Panc1 (cell line): ENCODE data around the gene TBC1D22A.

Source experiments
- POLR2AphosphoS5 ChIP-seq: IDR thresholded peaks from 2 replicates; pipeline ENCODE4 v1.6.1; 2012; ENCODE audit warnings: mild to moderate bottlenecking, low read depth, low read length, moderate library complexity
- TCF7L2 ChIP-seq: IDR thresholded peaks from 2 replicates; pipeline ENCODE4 v1.6.1; 2011; ENCODE audit warnings: mild to moderate bottlenecking, low read depth, low read length, inconsistent platforms
- TF ChIP-seq, protein P1 (sequence below): fragments of 450-650 bp; IDR thresholded peaks from 2 replicates; pipeline ENCODE4 v1.5.1; 2017; ENCODE audit warnings: mild to moderate bottlenecking
- TF ChIP-seq, protein P2 (sequence below), 2 experiments: IDR thresholded peaks; 2 replicates each; pipeline ENCODE4 v1.6.1; 2011 to 2012; ENCODE audit warnings: low read depth in 2 of 2, control low read depth in 1 of 2, low read length in 1 of 2, mild to moderate bottlenecking in 1 of 2, moderate library complexity in 1 of 2; ENCODE audit not compliant: insufficient read depth in 1 of 2

DNA sequence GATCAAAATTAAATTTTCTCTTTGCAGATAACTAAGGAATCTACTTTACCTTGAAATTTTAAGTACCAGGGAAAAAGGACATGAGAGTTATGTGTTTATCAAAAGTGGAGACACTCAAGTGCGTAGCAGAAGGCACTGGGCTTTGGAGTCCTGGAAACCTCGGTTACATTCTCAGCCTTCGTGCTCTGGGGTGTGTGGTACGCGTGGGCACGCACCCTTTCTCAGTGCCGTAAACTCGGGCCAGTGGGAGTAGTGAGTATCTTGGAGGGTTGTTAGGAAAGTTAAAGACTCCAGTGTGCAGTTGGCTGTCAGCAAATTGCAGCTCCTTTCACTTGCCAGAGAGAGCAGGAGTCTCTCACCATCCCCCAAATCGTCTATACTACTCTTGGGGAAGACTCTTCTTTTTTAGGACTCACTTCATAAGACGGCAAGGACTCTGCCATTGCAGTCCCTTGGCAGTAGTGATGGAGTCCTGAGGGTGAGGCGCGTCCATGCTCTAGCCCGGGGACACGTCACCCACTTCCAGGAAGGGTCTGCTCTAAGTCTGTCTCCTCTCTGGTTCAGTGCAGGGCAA lies 171.8 kb downstream of the TBC1D22A start:
- TF ChIP-seq, protein P1, sequence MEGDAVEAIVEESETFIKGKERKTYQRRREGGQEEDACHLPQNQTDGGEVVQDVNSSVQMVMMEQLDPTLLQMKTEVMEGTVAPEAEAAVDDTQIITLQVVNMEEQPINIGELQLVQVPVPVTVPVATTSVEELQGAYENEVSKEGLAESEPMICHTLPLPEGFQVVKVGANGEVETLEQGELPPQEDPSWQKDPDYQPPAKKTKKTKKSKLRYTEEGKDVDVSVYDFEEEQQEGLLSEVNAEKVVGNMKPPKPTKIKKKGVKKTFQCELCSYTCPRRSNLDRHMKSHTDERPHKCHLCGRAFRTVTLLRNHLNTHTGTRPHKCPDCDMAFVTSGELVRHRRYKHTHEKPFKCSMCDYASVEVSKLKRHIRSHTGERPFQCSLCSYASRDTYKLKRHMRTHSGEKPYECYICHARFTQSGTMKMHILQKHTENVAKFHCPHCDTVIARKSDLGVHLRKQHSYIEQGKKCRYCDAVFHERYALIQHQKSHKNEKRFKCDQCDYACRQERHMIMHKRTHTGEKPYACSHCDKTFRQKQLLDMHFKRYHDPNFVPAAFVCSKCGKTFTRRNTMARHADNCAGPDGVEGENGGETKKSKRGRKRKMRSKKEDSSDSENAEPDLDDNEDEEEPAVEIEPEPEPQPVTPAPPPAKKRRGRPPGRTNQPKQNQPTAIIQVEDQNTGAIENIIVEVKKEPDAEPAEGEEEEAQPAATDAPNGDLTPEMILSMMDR = no peak
- TF ChIP-seq TCF7L2 = no peak
- no peak for TF ChIP-seq POLR2AphosphoS5
- TF ChIP-seq, protein P2, sequence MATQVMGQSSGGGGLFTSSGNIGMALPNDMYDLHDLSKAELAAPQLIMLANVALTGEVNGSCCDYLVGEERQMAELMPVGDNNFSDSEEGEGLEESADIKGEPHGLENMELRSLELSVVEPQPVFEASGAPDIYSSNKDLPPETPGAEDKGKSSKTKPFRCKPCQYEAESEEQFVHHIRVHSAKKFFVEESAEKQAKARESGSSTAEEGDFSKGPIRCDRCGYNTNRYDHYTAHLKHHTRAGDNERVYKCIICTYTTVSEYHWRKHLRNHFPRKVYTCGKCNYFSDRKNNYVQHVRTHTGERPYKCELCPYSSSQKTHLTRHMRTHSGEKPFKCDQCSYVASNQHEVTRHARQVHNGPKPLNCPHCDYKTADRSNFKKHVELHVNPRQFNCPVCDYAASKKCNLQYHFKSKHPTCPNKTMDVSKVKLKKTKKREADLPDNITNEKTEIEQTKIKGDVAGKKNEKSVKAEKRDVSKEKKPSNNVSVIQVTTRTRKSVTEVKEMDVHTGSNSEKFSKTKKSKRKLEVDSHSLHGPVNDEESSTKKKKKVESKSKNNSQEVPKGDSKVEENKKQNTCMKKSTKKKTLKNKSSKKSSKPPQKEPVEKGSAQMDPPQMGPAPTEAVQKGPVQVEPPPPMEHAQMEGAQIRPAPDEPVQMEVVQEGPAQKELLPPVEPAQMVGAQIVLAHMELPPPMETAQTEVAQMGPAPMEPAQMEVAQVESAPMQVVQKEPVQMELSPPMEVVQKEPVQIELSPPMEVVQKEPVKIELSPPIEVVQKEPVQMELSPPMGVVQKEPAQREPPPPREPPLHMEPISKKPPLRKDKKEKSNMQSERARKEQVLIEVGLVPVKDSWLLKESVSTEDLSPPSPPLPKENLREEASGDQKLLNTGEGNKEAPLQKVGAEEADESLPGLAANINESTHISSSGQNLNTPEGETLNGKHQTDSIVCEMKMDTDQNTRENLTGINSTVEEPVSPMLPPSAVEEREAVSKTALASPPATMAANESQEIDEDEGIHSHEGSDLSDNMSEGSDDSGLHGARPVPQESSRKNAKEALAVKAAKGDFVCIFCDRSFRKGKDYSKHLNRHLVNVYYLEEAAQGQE (IDR thresholded peaks at IDR 0.05; ENCODE audit: insufficient read depth in 1 of 2, low read depth in 2 of 2, low read length in 1 of 2) = no peak
